NCI-H748 treated with DMSO at 0.1 percent for 48 hours (cell line): ENCODE results near the gene OR10P1.

ENCODE experiments used
- DNase-seq: peaks from one replicate; lab custom pipeline; 2025; lab: John Stamatoyannopoulos, UW

Gene OR10P1

DNA sequence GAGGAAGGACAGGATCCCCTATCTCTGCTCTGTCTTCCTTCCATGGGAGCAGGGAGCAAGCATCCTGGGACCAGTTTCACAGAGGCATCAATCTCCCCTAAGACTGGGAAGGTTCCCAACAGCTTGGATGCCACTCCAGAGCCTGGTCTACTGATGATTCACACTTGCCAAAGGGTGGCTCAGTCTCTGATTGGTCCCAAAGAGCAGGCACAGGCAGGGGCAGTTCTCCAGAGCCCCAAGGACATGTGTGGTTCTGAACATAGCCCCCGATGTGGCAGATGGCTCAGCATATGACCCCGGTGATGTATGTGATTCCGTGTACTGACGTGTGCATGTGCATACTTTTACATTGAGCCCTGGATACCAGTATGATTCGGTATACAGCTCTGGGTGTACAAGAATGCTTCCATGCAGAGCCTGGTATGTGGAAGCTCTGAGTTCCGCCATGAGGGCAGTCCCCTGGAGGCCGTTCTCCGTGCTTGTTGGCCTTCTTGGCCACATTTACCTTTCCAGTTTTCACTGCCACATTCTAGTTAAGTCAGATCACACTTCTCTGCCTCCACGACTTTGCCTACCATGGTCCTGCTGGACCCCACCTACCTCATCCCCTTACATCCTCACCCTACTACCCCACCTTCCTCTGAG is 49.8 kb downstream of the OR10P1 start:
- no peak for DNase-seq
